Panc1 (cell line): ENCODE results near the gene METTL5.

Experiments
- CTCF ChIP-seq: fragments of 450-650 bp; IDR thresholded peaks from 2 replicates; pipeline ENCODE4 v1.5.1; 2017; ENCODE audit warnings: mild to moderate bottlenecking
- POLR2AphosphoS5 ChIP-seq: IDR thresholded peaks from 2 replicates; pipeline ENCODE4 v1.6.1; 2012; ENCODE audit warnings: mild to moderate bottlenecking, low read depth, low read length, moderate library complexity
- SIN3A ChIP-seq: IDR thresholded peaks from 2 replicates; pipeline ENCODE4 v1.6.1; 2012; ENCODE audit warnings: low read depth, mild to moderate bottlenecking, low read length, moderate library complexity, borderline replicate concordance; ENCODE audit not compliant: insufficient read depth
- TCF7L2 ChIP-seq: IDR thresholded peaks from 2 replicates; pipeline ENCODE4 v1.6.1; 2011; ENCODE audit warnings: mild to moderate bottlenecking, low read depth, low read length, inconsistent platforms

GRCh38 chr2:169823996-169824372 lies 721 bp downstream of the METTL5 start:
- TF ChIP-seq CTCF (no peak), POLR2AphosphoS5 (no peak), TCF7L2 (no peak), SIN3A (no peak)
